ENCODE data around the gene CA10.

Gene CA10

DNA sequence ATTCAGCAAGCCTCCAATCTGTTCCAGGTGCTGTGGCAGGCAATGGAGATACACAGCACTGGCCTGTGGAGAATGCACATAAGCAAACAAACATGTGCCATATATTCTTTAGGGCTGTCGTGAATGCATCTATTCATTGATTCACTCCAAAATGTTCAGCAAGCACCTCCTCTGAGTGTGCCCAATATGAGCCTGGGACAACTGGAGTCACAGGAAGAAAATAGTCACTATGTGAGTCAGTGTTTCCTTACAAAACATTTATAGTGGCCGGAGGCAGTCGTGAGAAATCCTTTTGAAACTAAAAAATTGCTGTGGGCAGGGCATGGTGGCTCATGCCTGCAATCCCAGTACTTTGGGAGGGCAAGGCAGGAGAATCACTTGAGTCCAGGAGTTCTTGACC is 310.1 kb downstream of the CA10 start:
- Histone ChIP-seq H2AK5ac (ENCODE audit: low read depth, low read length) (no peak overlapping the region), H2BK120ac (ENCODE audit: low read depth, low read length) (no peak overlapping the region), H3K4me2 (ENCODE audit: insufficient read depth, low read length, poor library complexity, severe bottlenecking) (no peak overlapping the region), H3K23ac (ENCODE audit: low read depth, low read length, poor library complexity) (no peak overlapping the region), H3K27ac (replicated peaks; ENCODE audit: low read length) (no peak overlapping the region), H3K18ac (ENCODE audit: low read length) (no peak overlapping the region), H4K91ac (ENCODE audit: low read depth, low read length, poor library complexity) (no peak overlapping the region), H3K27me3 (ENCODE audit: control insufficient read depth in 3 of 3, insufficient read depth in 3 of 3, low read depth in 1 of 3, low read length in 3 of 3) (no peaks in the 10 kb centered on the region), H3K79me1 (ENCODE audit: low read depth, low read length) (no peaks in the 10 kb centered on the region), H2BK15ac (ENCODE audit: low read length) (no peak overlapping the region), H3K14ac (ENCODE audit: low read length) (no peak overlapping the region), H3K9me3 (replicated peaks in 1 of 2; ENCODE audit: control insufficient read depth in 2 of 2, insufficient read depth in 1 of 2, low read depth in 1 of 2, low read length in 2 of 2) (no peaks in the 10 kb centered on the region), H2BK12ac (ENCODE audit: low read length) (no peak overlapping the region), H3K4me3 (ENCODE audit: low read length in 2 of 2) (no peak overlapping the region), H3K4ac (ENCODE audit: low read length) (no peak overlapping the region), H2BK5ac (ENCODE audit: low read length) (no peak overlapping the region), H4K8ac (ENCODE audit: low read depth, low read length) (no peak overlapping the region), H2AFZ (ENCODE audit: low read length) (no peak overlapping the region), H3K9ac (ENCODE audit: low read depth, low read length, poor library complexity) (no peak overlapping the region), H3K36me3 (replicated peaks in 1 of 2; ENCODE audit: control insufficient read depth in 2 of 2, insufficient read depth in 2 of 2, low read length in 2 of 2) (no peaks in the 10 kb centered on the region), H3K4me1 (ENCODE audit: control insufficient read depth in 2 of 2, insufficient read depth in 1 of 2, low read depth in 1 of 2, low read length in 2 of 2) (peaks cover 0 to 2% of the 10 kb centered on the region in 2 donors)
- no CpG with 5 or more reads among the region's 3 CpGs for WGBS, 2 donors (ENCODE audit: extremely low coverage in 2 of 2, insufficient read length in 2 of 2, insufficient replicate concordance in 1 of 2)
- no peak for DNase-seq (ENCODE audit: low spot score)

DNA sequence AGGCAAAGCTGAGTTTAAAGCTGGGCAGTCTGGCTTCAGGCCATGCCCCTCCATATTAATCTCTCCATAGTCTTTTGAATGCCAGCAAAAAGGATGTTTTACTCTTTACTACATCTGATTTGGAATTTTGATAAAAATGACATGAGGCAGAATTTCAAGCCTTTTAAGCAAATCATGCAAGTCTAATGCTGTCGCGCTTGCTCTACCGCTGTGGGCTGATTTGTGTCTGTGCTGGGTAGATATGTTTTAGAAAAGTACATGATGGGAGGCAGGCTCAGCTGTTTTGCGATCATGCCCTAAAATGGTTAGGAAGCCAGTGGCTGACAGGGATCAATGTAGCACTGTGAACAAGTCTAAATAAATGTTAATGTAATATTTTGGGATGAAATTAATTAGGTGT is 311.9 kb downstream of the CA10 start:
- no CpG with 5 or more reads among the region's 4 CpGs for WGBS, 2 donors (ENCODE audit: extremely low coverage in 2 of 2, insufficient read length in 2 of 2, insufficient replicate concordance in 1 of 2)
- no peak overlapping the region for H2BK12ac ChIP-seq (ENCODE audit: low read length)

GRCh38 chr17:51845776-51846175 is 312.7 kb downstream of the CA10 start:
- Histone ChIP-seq H3K4ac (ENCODE audit: low read length) (no peak overlapping the region), H3K79me1 (ENCODE audit: low read depth, low read length) (no peaks in the 10 kb centered on the region), H4K91ac (ENCODE audit: low read depth, low read length, poor library complexity) (no peak overlapping the region), H3K18ac (ENCODE audit: low read length) (no peak overlapping the region), H3K4me3 (ENCODE audit: low read length in 2 of 2) (no peak overlapping the region), H3K9ac (ENCODE audit: low read depth, low read length, poor library complexity) (no peak overlapping the region), H3K23ac (ENCODE audit: low read depth, low read length, poor library complexity) (no peak overlapping the region), H2AK5ac (ENCODE audit: low read depth, low read length) (no peak overlapping the region), H3K4me2 (ENCODE audit: insufficient read depth, low read length, poor library complexity, severe bottlenecking) (no peak overlapping the region), H3K4me1 (ENCODE audit: control insufficient read depth in 2 of 2, insufficient read depth in 1 of 2, low read depth in 1 of 2, low read length in 2 of 2) (no peaks in the 10 kb centered on the region), H2BK12ac (ENCODE audit: low read length) (no peak overlapping the region), H2BK120ac (ENCODE audit: low read depth, low read length) (no peak overlapping the region), H3K27ac (replicated peaks; ENCODE audit: low read length) (no peak overlapping the region), H3K36me3 (replicated peaks in 1 of 2; ENCODE audit: control insufficient read depth in 2 of 2, insufficient read depth in 2 of 2, low read length in 2 of 2) (no peaks in the 10 kb centered on the region), H2BK15ac (ENCODE audit: low read length) (no peak overlapping the region), H3K9me3 (replicated peaks in 1 of 2; ENCODE audit: control insufficient read depth in 2 of 2, insufficient read depth in 1 of 2, low read depth in 1 of 2, low read length in 2 of 2) (no peaks in the 10 kb centered on the region), H3K14ac (ENCODE audit: low read length) (no peak overlapping the region), H2BK5ac (ENCODE audit: low read length) (no peak overlapping the region), H3K27me3 (ENCODE audit: control insufficient read depth in 3 of 3, insufficient read depth in 3 of 3, low read depth in 1 of 3, low read length in 3 of 3) (no peaks in the 10 kb centered on the region), H4K8ac (ENCODE audit: low read depth, low read length) (no peak overlapping the region), H2AFZ (ENCODE audit: low read length) (no peak overlapping the region)
- DNase-seq (ENCODE audit: low spot score), result no peak
- WGBS, 2 donors (ENCODE audit: extremely low coverage in 2 of 2, insufficient read length in 2 of 2, insufficient replicate concordance in 1 of 2), result no CpG with 5 or more reads among the region's 3 CpGs

More for the DNA sequence above, 311.9 kb downstream of the CA10 start:
- H2BK15ac ChIP-seq (ENCODE audit: low read length), result no peak overlapping the region
- no peak overlapping the region for H3K23ac ChIP-seq (ENCODE audit: low read depth, low read length, poor library complexity)
- H3K18ac ChIP-seq (ENCODE audit: low read length), result no peak overlapping the region
- H4K91ac ChIP-seq (ENCODE audit: low read depth, low read length, poor library complexity), result no peak overlapping the region
- no peak overlapping the region for H3K4me2 ChIP-seq (ENCODE audit: insufficient read depth, low read length, poor library complexity, severe bottlenecking)
- no peak overlapping the region for H3K4ac ChIP-seq (ENCODE audit: low read length)
- no peaks in the 10 kb centered on the region for H3K79me1 ChIP-seq (ENCODE audit: low read depth, low read length)
- no peak overlapping the region for H2BK5ac ChIP-seq (ENCODE audit: low read length)
- no peaks in the 10 kb centered on the region for H3K27me3 ChIP-seq (ENCODE audit: control insufficient read depth in 3 of 3, insufficient read depth in 3 of 3, low read depth in 1 of 3, low read length in 3 of 3)
- no peak overlapping the region for H2AFZ ChIP-seq (ENCODE audit: low read length)
- H3K4me1 ChIP-seq (ENCODE audit: control insufficient read depth in 2 of 2, insufficient read depth in 1 of 2, low read depth in 1 of 2, low read length in 2 of 2), result no peaks in the 10 kb centered on the region
- no peak overlapping the region for H4K8ac ChIP-seq (ENCODE audit: low read depth, low read length)
- no peak overlapping the region for H3K27ac ChIP-seq (replicated peaks; ENCODE audit: low read length)
- H3K9ac ChIP-seq (ENCODE audit: low read depth, low read length, poor library complexity), result no peak overlapping the region
- no peak for DNase-seq (ENCODE audit: low spot score)
- no peaks in the 10 kb centered on the region for H3K36me3 ChIP-seq (replicated peaks in 1 of 2; ENCODE audit: control insufficient read depth in 2 of 2, insufficient read depth in 2 of 2, low read length in 2 of 2)
- H3K14ac ChIP-seq (ENCODE audit: low read length), result no peak overlapping the region
- H3K4me3 ChIP-seq (ENCODE audit: low read length in 2 of 2), result no peak overlapping the region
- H2AK5ac ChIP-seq (ENCODE audit: low read depth, low read length), result no peak overlapping the region
- no peaks in the 10 kb centered on the region for H3K9me3 ChIP-seq (replicated peaks in 1 of 2; ENCODE audit: control insufficient read depth in 2 of 2, insufficient read depth in 1 of 2, low read depth in 1 of 2, low read length in 2 of 2)
- H2BK120ac ChIP-seq (ENCODE audit: low read depth, low read length), result no peak overlapping the region

DNA sequence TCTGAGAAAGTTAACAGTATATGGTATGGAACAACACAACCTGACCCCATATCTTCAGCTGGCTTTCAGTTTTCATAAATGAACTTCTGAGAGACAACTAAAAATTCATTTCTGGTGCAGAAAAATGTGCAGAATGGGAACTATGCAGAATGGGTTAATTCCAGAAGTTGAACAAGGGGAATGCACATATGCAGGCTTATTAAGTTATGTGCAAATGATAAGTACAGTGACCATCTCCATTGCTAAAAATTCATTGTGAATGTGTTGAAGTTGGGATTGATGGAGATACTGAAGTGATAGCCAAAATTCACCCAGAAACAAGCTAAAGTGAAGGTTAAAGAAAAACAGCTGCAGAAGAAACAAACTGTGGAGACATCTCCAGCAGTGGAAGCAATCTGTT is 315.8 kb downstream of the CA10 start:
- no peak overlapping the region for H2BK5ac ChIP-seq (ENCODE audit: low read length)
- H3K9me3 ChIP-seq (replicated peaks in 1 of 2; ENCODE audit: control insufficient read depth in 2 of 2, insufficient read depth in 1 of 2, low read depth in 1 of 2, low read length in 2 of 2), result no peaks in the 10 kb centered on the region
- no peaks in the 10 kb centered on the region for H3K4me1 ChIP-seq (ENCODE audit: control insufficient read depth in 2 of 2, insufficient read depth in 1 of 2, low read depth in 1 of 2, low read length in 2 of 2)
- no peaks in the 10 kb centered on the region for H3K27me3 ChIP-seq (ENCODE audit: control insufficient read depth in 3 of 3, insufficient read depth in 3 of 3, low read depth in 1 of 3, low read length in 3 of 3)
- H3K36me3 ChIP-seq (replicated peaks in 1 of 2; ENCODE audit: control insufficient read depth in 2 of 2, insufficient read depth in 2 of 2, low read length in 2 of 2), result no peaks in the 10 kb centered on the region
- H3K79me1 ChIP-seq (ENCODE audit: low read depth, low read length), result no peaks in the 10 kb centered on the region
- no peak overlapping the region for H3K4ac ChIP-seq (ENCODE audit: low read length)
- no peak overlapping the region for H3K4me2 ChIP-seq (ENCODE audit: insufficient read depth, low read length, poor library complexity, severe bottlenecking)
- no peak overlapping the region for H3K4me3 ChIP-seq (ENCODE audit: low read length in 2 of 2)
- H3K23ac ChIP-seq (ENCODE audit: low read depth, low read length, poor library complexity), result no peak overlapping the region
- no peak overlapping the region for H2AFZ ChIP-seq (ENCODE audit: low read length)
- no peak overlapping the region for H3K9ac ChIP-seq (ENCODE audit: low read depth, low read length, poor library complexity)
- no peak for DNase-seq (ENCODE audit: low spot score)
- no peak overlapping the region for H2BK12ac ChIP-seq (ENCODE audit: low read length)
- no peak overlapping the region for H3K27ac ChIP-seq (replicated peaks; ENCODE audit: low read length)
- no peak overlapping the region for H3K18ac ChIP-seq (ENCODE audit: low read length)
- no peak overlapping the region for H2BK120ac ChIP-seq (ENCODE audit: low read depth, low read length)
- H3K14ac ChIP-seq (ENCODE audit: low read length), result no peak overlapping the region
- no peak overlapping the region for H2BK15ac ChIP-seq (ENCODE audit: low read length)
- no peak overlapping the region for H4K8ac ChIP-seq (ENCODE audit: low read depth, low read length)
- H4K91ac ChIP-seq (ENCODE audit: low read depth, low read length, poor library complexity), result no peak overlapping the region
- H2AK5ac ChIP-seq (ENCODE audit: low read depth, low read length), result no peak overlapping the region
